Astrocyte (in vitro differentiated cells and primary cell): ENCODE measurements around the gene WSCD2. TPM values are rescaled to one million over a fixed set of nuclear protein-coding genes. Genes with fewer than 3 reads are reported as not detected.

Experiments
- DNase-seq: peaks from one replicate; pipeline ENCODE4 v3.0.0-alpha.2; 2010; ENCODE audit warnings: low read depth
- FAIRE-seq: peaks from 2 replicates; lab custom pipeline; 2011; peaks lifted over from hg19 to GRCh38; lab: Jason Lieb, UNC
- H2AFZ ChIP-seq: 2 replicates; pipeline ENCODE4 v1.6.0; 2012; ENCODE audit warnings: low read depth, low read length, inconsistent platforms
- H3K27ac ChIP-seq: 2 replicates; pipeline ENCODE4 v1.5.1; 2011; ENCODE audit warnings: low read depth, low read length, inconsistent platforms
- H3K27me3 ChIP-seq: 2 replicates; pipeline ENCODE4 v1.6.0; 2011; ENCODE audit warnings: low read length, inconsistent platforms; ENCODE audit not compliant: insufficient read depth
- H3K36me3 ChIP-seq: 2 replicates; pipeline ENCODE4 v1.5.1; 2011; ENCODE audit warnings: low read length, inconsistent platforms; ENCODE audit not compliant: insufficient read depth
- H3K4me1 ChIP-seq: 2 replicates; pipeline ENCODE4 v1.5.1; 2011; ENCODE audit warnings: low read length, inconsistent platforms; ENCODE audit not compliant: insufficient read depth
- H3K4me2 ChIP-seq: 2 replicates; pipeline ENCODE4 v1.6.0; 2012; ENCODE audit warnings: low read length, inconsistent platforms
- H3K4me3 ChIP-seq: 2 replicates; pipeline ENCODE4 v1.5.1; 2011; ENCODE audit warnings: low read depth, mild to moderate bottlenecking, low read length, inconsistent platforms; ENCODE audit not compliant: insufficient read depth
- H3K79me2 ChIP-seq: 2 replicates; pipeline ENCODE4 v1.6.0; 2012; ENCODE audit warnings: mild to moderate bottlenecking, low read length, inconsistent platforms; ENCODE audit not compliant: insufficient read depth
- H3K9ac ChIP-seq: 2 replicates; pipeline ENCODE4 v1.6.0; 2012; ENCODE audit warnings: mild to moderate bottlenecking, low read length, inconsistent platforms
- H3K9me3 ChIP-seq: 2 replicates; pipeline ENCODE4 v1.5.1; 2012; ENCODE audit warnings: low read depth, mild to moderate bottlenecking, low read length, inconsistent platforms; ENCODE audit not compliant: insufficient read depth
- H4K20me1 ChIP-seq: 2 replicates; pipeline ENCODE4 v1.6.0; 2012; ENCODE audit warnings: low read length, inconsistent platforms; ENCODE audit not compliant: insufficient read depth
- H3K27ac Mint-ChIP-seq: one replicate; pipeline ENCODE4 v1.8.0; 2021; ENCODE audit warnings: mild to moderate bottlenecking, mixed read lengths; ENCODE audit not compliant: unreplicated experiment
- H3K27me3 Mint-ChIP-seq: one replicate; pipeline ENCODE4 v1.8.0; 2021; ENCODE audit warnings: low read depth, mixed read lengths; ENCODE audit not compliant: unreplicated experiment
- H3K36me3 Mint-ChIP-seq: one replicate; pipeline ENCODE4 v1.8.0; 2021; ENCODE audit warnings: low read depth, mixed read lengths; ENCODE audit not compliant: unreplicated experiment
- H3K4me1 Mint-ChIP-seq: one replicate; pipeline ENCODE4 v1.8.0; 2021; ENCODE audit warnings: low read depth, mixed read lengths; ENCODE audit not compliant: unreplicated experiment
- H3K4me3 Mint-ChIP-seq: one replicate; pipeline ENCODE4 v1.8.0; 2021; ENCODE audit warnings: mild to moderate bottlenecking, moderate library complexity, mixed read lengths; ENCODE audit not compliant: unreplicated experiment
- H3K9me3 Mint-ChIP-seq: one replicate; pipeline ENCODE4 v1.8.0; 2021; ENCODE audit warnings: mild to moderate bottlenecking, mixed read lengths; ENCODE audit not compliant: unreplicated experiment
- CTCF ChIP-seq: IDR thresholded peaks from 2 replicates; pipeline ENCODE4 v1.5.1; 2011; ENCODE audit warnings: low read depth, mild to moderate bottlenecking, inconsistent platforms, low read length, moderate library complexity; ENCODE audit not compliant: insufficient read depth
- EZH2 ChIP-seq: IDR thresholded peaks from 2 replicates; pipeline ENCODE4 v1.6.1; 2012; ENCODE audit warnings: mild to moderate bottlenecking, low read length, inconsistent platforms; ENCODE audit not compliant: insufficient read depth
- total RNA-seq: library from RNA; stranded (reverse); gene quantifications from 2 replicates; pipeline ENCODE4 v1.2.1, GENCODE V29; 2021

Gene WSCD2
- total RNA-seq, 1 donor from 2014 or later, result 0.11 TPM

- Histone ChIP-seq H4K20me1 (no peaks in the 10 kb centered on the region), H3K4me1 (no peaks in the 10 kb centered on the region), H3K27me3 (no peaks in the 10 kb centered on the region), H2AFZ (no peak overlapping the region), H3K4me3 (no peak overlapping the region), H3K36me3 (no peaks in the 10 kb centered on the region), H3K79me2 (no peaks in the 10 kb centered on the region), H3K4me2 (no peak overlapping the region), H3K9me3 (peaks cover 3% of the 10 kb centered on the region), H3K9ac (no peak overlapping the region), H3K27ac (no peak overlapping the region)
- TF ChIP-seq EZH2 (no peak), CTCF (no peak)
- H3K36me3 Mint-ChIP-seq, result no peaks in the 10 kb centered on the region
- H3K27ac Mint-ChIP-seq, result no peak overlapping the region
- H3K4me1 Mint-ChIP-seq, result no peaks in the 10 kb centered on the region
- H3K27me3 Mint-ChIP-seq, result peaks cover 30% of the 10 kb centered on the region
- DNase-seq (no peak), FAIRE-seq (no peak)
- peaks cover 3% of the 10 kb centered on the region for H3K9me3 Mint-ChIP-seq
- no peak overlapping the region for H3K4me3 Mint-ChIP-seq
Observed at GRCh38 chr12:108254517-108255251, 125.6 kb downstream of the WSCD2 start.

- Histone ChIP-seq H3K9ac (no peak overlapping the region), H3K4me1 (no peaks in the 10 kb centered on the region), H4K20me1 (no peaks in the 10 kb centered on the region), H3K36me3 (no peaks in the 10 kb centered on the region), H3K9me3 (peaks cover 3% of the 10 kb centered on the region), H3K4me2 (no peak overlapping the region), H3K27me3 (no peaks in the 10 kb centered on the region), H3K79me2 (no peaks in the 10 kb centered on the region), H2AFZ (no peak overlapping the region), H3K27ac (no peak overlapping the region), H3K4me3 (no peak overlapping the region)
- no peaks in the 10 kb centered on the region for H3K4me1 Mint-ChIP-seq
- no peak overlapping the region for H3K27ac Mint-ChIP-seq
- no peak overlapping the region for H3K4me3 Mint-ChIP-seq
- FAIRE-seq, result no peak
- peaks cover 5% of the 10 kb centered on the region for H3K9me3 Mint-ChIP-seq
- DNase-seq, result no peak
- H3K36me3 Mint-ChIP-seq, result no peaks in the 10 kb centered on the region
- TF ChIP-seq CTCF (no peak), EZH2 (no peak)
- H3K27me3 Mint-ChIP-seq, result peaks cover 30% of the 10 kb centered on the region
Observed at GRCh38 chr12:108255252-108255602, 126.1 kb downstream of the WSCD2 start.

- H2AFZ ChIP-seq, result no peak overlapping the region
- Mint-ChIP-seq H3K4me3 (no peak overlapping the region), H3K27me3 (peaks cover 17% of the 10 kb centered on the region), H3K4me1 (no peaks in the 10 kb centered on the region), H3K36me3 (no peaks in the 10 kb centered on the region), H3K27ac (no peak overlapping the region), H3K9me3 (peaks cover 11% of the 10 kb centered on the region)
- H3K9me3 ChIP-seq, result peaks cover 8% of the 10 kb centered on the region
- H3K79me2 ChIP-seq, result no peaks in the 10 kb centered on the region
- no peaks in the 10 kb centered on the region for H3K36me3 ChIP-seq
- TF ChIP-seq CTCF (no peak), EZH2 (no peak)
- DNase-seq (no peak), FAIRE-seq (no peak)
- H4K20me1 ChIP-seq, result no peaks in the 10 kb centered on the region
- no peak overlapping the region for H3K9ac ChIP-seq
- H3K4me3 ChIP-seq, result no peak overlapping the region
- H3K4me2 ChIP-seq, result no peak overlapping the region
- no peak overlapping the region for H3K27ac ChIP-seq
- H3K4me1 ChIP-seq, result no peaks in the 10 kb centered on the region
- no peaks in the 10 kb centered on the region for H3K27me3 ChIP-seq
Observed at GRCh38 chr12:108257004-108257403, 127.9 kb downstream of the WSCD2 start.
